A375 (cell line): ENCODE results near the gene OR10K2. TPM values are rescaled to one million over a fixed set of nuclear protein-coding genes. Genes with fewer than 3 reads are reported as not detected.

ENCODE experiments used
- total RNA-seq: library from RNA; depleted of rRNA; stranded (reverse); fragments of >200 nt; shearing (Covaris generic); gene quantifications from 2 replicates; pipeline ENCODE4 v1.2.3, GENCODE V29; 2014; rRNA removed

The OR10K2 gene
- not detected in 2 replicates for total RNA-seq

GRCh38 chr1:158426137-158426536, at the start of gene OR10K2:
OR10K2 (minus strand) TSS chr1:158426237; CDS start chr1:158420866, 5,371 bp downstream.

GRCh38 chr1:158471920-158472319, 45.9 kb upstream of the OR10K2 start, which contains the start of gene OR10R2:
OR10R2 (plus strand) TSS chr1:158472220; CDS start chr1:158472326, 106 bp downstream.

GRCh38 chr1:158461534-158461933, 35.5 kb upstream of the OR10K2 start, which contains the start of gene OR10K1:
OR10K1 (plus strand) TSS chr1:158461834; CDS start chr1:158465562, 3,728 bp downstream.

GRCh38 chr1:158398818-158399514, 27.1 kb downstream of the OR10K2 start, which contains the start of gene OR10T2:
OR10T2 (minus strand) TSS chr1:158399466; CDS start chr1:158399466, 0 bp downstream.

Other genes starting within 250 kb of the OR10K2 start
- gene CD1D, start 245.3 kb downstream of the OR10K2 start, total RNA-seq = 1.5 and 1.8 TPM in 2 replicates
- not detected in 2 replicates for gene CD1A, start 171.8 kb downstream of the OR10K2 start, total RNA-seq
- gene CD1C, start 136.3 kb downstream of the OR10K2 start, total RNA-seq = not detected in 2 replicates
- not detected in 2 replicates for gene CD1B, start 94.7 kb downstream of the OR10K2 start, total RNA-seq
- not detected in 2 replicates for gene CD1E, start 72.3 kb downstream of the OR10K2 start, total RNA-seq
- gene OR10T2, start 26.8 kb downstream of the OR10K2 start, total RNA-seq = not detected in 2 replicates
- gene OR10K1, start 35.6 kb upstream of the OR10K2 start, total RNA-seq = not detected in 2 replicates
- gene OR10R2, start 46.0 kb upstream of the OR10K2 start, total RNA-seq = not detected in 2 replicates
- not detected in 2 replicates for gene OR6Y1, start 128.2 kb upstream of the OR10K2 start, total RNA-seq
- gene OR6P1, start 144.3 kb upstream of the OR10K2 start, total RNA-seq = not detected in 2 replicates
- gene OR10X1, start 153.7 kb upstream of the OR10K2 start, total RNA-seq = not detected in 2 replicates
- gene OR10Z1, start 179.0 kb upstream of the OR10K2 start, total RNA-seq = not detected in 2 replicates